GM21381 (cell line): ENCODE results near the gene TRIM54.
"Not testable (repeated sequence)": the region's sequence is repeated elsewhere in the genome, so short reads cannot be mapped to it uniquely, and the experiment has no call there.

ENCODE experiments used
- ATAC-seq: cut with Tn5 transposase; IDR thresholded peaks from one replicate; pipeline ENCODE4 v1.9.1; 2021; ENCODE audit warnings: mild to moderate bottlenecking, moderate library complexity; ENCODE audit not compliant: unreplicated experiment

TRIM54 gene

DNA sequence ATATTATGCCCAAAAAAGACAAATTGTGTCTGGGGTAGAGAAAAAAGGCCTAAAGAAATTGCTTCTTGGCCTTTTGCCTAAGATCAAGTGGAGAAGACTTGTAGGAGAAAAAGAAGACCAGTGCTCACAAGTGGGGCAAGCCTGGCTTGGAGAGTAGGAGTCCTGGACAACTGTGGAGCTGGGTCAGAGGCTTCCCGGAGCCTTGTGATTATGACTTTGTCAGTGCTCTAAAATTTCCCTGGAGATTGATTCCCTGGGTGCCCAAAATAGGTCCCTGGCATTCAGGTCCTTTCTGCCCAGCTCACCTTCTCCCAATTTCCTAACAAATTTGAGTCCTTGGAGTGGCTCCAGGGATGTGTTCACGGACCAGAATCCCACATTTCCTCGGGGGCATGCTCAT, 787 bp upstream of the TRIM54 start:
- ATAC-seq = no peak

DNA sequence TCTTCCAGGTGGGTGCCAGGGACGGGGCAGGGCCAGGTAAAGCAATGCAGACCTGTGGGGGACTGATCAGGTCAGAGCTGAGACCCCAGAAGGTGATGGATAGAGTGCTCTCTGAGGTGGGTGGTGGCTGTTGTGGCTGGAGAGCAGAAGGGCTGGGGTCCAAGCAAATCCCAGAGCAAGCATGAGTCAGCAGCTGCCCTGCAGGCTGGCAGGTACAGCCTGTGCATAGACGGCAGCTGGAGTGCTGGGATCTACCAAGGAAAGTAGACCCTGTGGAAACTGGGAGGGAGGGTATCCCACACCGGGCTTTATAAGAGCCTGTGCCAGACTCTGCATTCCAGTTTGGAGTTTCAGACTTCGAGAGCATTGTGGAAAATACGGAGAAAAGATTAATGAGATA, 663 bp downstream of the TRIM54 start:
- ATAC-seq = no peak

- ATAC-seq = no peak
Observed at GRCh38 chr2:27284996-27285395, 2.8 kb downstream of the TRIM54 start.

DNA sequence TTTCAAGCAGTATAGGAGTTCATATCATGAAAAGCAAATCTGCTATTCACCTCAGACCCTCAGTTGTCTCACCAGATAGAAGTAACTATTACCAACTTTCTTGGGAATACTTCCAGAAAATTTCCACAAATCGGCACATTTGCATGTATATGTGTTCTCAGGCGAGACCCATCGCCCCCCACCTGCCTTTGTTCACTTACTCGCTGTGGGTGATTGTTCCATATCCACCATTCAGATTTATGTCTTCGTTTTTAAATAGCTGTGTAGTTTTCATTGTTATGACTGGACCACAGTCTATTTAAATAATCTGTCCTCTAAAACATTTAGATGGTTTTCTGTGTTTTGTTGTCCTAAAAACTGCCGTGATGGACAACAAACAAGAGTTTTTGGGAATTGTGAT, 3.3 kb downstream of the TRIM54 start:
- ATAC-seq = no peak

DNA sequence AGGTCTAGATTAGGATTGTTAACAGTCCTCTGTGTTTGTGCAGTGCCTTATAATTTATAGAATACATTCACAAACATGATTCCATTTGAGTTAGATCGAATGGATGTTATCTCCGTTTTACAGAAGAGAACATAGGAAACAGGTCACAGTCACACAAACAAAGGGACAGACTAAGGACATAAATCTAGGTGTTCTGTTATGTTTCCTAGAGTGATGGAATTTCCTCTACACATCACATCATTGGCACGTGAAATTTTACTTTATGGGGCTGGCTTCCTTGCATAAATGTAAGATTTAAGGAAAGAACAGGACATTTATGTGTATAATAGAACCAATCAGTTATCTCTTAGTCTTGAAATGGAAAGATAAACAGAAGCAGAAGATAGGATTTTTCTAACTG, 6.4 kb downstream of the TRIM54 start:
- ATAC-seq = no peak

- no peak for ATAC-seq
Observed at GRCh38 chr2:27290549-27290948, 8.3 kb downstream of the TRIM54 start.

DNA sequence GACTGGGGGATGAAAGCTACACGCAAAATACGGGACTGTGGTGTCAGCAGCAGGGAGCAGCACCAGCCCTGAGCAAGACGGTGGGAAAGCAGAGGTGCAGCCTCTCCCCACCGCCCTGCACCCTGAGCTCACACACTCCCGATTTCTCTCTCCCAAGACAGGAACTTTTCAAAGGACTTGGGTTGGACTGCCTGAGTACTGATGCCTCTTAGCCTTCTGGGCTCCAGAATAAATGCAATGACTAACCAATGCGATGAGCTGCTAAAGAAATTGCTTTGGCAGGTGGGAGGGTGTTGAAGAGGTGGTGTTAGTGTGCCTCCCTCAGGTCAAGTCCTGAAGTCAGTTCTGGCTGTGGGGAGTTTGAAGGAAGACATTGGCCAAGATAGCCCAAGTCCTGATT, 9.6 kb downstream of the TRIM54 start:
- ATAC-seq = no peak

DNA sequence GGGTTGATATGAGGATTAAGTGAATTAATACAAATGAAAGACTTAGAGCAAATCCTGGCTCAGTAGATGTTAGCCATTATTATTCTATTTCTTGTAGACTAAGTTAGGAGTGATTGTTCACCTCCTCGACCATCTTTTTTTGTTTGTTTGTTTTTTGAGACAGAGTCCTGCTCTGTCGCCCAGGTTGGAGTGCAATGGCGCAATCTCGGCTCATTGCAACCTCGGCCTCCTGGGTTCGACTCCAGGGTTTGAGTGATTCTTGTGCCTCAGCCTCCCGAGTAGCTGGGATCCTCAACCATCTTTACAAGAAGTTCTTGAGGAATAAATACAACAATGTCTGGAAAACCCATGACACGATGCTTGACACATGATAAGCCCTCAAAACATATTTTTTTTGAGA, 12.7 kb downstream of the TRIM54 start:
- ATAC-seq = no peak

- no peak for ATAC-seq
Observed at GRCh38 chr2:27296481-27296880, 14.3 kb downstream of the TRIM54 start.

GRCh38 chr2:27297195-27297594, 15.0 kb downstream of the TRIM54 start:
- ATAC-seq = no peak

DNA sequence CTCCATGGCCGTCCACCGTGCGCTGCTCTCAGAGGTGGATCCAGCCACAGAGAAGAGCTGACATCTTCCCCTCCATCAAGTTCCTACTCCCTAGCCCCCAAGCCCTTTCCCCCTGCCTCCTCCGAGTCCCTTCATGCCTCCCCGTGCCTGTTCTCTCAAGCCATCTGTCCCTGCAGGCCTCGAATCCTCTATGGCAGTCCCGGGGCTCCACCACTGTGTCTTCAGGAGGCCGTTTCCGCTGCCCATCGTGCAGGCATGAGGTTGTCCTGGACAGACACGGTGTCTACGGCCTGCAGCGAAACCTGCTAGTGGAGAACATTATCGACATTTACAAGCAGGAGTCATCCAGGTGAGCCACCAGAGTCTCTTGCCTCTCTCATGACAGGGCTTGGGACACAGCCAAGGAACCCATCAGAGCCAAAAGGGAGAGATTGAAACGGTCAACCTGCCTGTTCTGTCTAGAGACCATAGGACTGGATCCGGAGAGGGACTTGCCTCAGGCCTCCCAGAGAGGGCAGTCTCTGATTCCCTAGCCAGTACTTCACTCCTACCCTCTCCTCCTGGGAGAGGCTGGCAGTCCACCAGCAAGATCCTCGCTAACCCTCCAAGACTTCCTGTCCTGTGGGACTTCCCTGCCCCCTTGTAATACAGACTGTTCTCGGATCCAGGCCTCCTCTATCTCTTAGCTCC, 16.3 kb downstream of the TRIM54 start:
- ATAC-seq = no peak

- ATAC-seq = not testable (repeated sequence)
Observed at GRCh38 chr2:27300606-27301005, 18.4 kb downstream of the TRIM54 start.

DNA sequence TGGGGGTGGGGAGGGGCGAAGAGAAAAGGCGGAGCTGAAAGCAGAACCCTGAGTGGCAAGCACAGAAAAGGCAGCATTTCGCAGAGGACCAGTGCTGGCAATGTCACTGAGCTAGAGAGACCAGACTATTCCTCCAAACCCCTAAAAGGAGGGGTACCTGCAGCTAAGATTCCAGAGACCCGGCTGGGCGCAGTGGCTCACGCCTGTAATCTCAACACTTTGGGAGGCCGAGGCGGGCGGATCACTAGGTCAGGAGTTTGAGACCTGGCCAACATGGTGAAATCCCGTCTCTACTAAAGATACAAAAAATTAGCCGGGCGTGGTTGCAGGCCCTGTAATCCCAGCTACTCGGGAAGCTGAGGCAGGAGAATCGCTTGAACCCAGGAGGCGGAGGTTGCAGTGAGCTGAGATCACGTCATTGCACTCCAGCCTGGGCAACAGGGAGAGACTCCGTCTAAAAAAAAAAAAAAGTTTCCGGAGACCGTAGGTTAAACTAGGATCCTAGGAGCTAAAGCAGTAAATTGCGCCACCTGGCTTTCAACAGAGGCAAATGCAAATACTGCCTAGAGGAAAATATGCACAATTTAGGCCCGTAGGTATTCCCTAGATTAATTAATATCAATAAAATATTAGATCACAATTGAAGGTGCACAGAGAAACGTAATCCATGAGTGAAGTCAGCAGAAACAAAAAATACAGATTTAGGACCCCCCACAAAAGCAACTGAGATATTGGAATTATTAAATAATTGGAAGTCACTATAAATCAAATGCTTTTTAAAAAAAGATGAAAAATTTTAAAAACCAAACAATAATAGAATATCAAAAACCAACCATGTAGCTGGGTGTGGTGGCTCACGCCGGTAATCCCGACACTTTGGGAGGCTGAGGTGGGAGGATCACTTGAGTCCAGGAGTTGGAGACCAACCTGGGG, 21.1 kb downstream of the TRIM54 start:
- ATAC-seq = no peak

GRCh38 chr2:27304488-27305240, 22.4 kb downstream of the TRIM54 start:
- no peak for ATAC-seq

GRCh38 chr2:27305516-27305915, 23.3 kb downstream of the TRIM54 start:
- ATAC-seq = no peak

GRCh38 chr2:27306136-27306535, 23.9 kb downstream of the TRIM54 start:
- ATAC-seq = no peak

- no peak for ATAC-seq
Observed at GRCh38 chr2:27306573-27307286, 24.5 kb downstream of the TRIM54 start.

GRCh38 chr2:27307287-27307544, 25.0 kb downstream of the TRIM54 start:
- no peak for ATAC-seq

- no peak for ATAC-seq
Observed at GRCh38 chr2:27307545-27308358, 25.5 kb downstream of the TRIM54 start.

GRCh38 chr2:27308359-27308881, 26.2 kb downstream of the TRIM54 start, which contains the start of gene UCN:
Gene UCN, minus strand, starts transcription at chr2:27308445. Its CDS starts 550 bp downstream, at chr2:27307895.
- ATAC-seq = no peak
